Breast epithelium (tissue), 3 donors: Measurements from ENCODE around the gene DNAJC3.

ENCODE experiments used
- CTCF ChIP-seq, 3 donors: fragments of 450-650 bp; IDR thresholded peaks; one replicate each; pipeline ENCODE4 v1.5.1; 2016 to 2017; ENCODE audit warnings: antibody characterized with exemption in 3 of 3, mild to moderate bottlenecking in 3 of 3, moderate library complexity in 3 of 3
- POLR2A ChIP-seq: fragments of 450-650 bp; IDR thresholded peaks from one replicate; pipeline ENCODE4 v1.6.1; 2016; ENCODE audit warnings: antibody characterized with exemption, mild to moderate bottlenecking, moderate library complexity
- POLR2AphosphoS5 ChIP-seq, 3 donors: sonication (generic); formaldehyde crosslinking; IDR thresholded peaks; one replicate each; pipeline ENCODE4 v1.6.1; 2017; ENCODE audit warnings: antibody characterized with exemption in 3 of 3

- TF ChIP-seq CTCF (IDR thresholded peaks at IDR 0.05) (no peak), POLR2AphosphoS5 (IDR thresholded peaks at IDR 0.05) (no peak), POLR2A (no peak)
Observed at GRCh38 chr13:95647321-95647720, 29.6 kb upstream of the DNAJC3 start.
